Measurements from ENCODE around the gene SIAH3. TPM values are rescaled to one million over a fixed set of nuclear protein-coding genes. Genes with fewer than 3 reads are reported as not detected.

SIAH3 gene
- total and polyA plus RNA-seq, 10 donors, result under 0.01 to 0.20 (median 0.06) TPM; not detected in 1

GRCh38 chr13:45826731-45827130 lies 24.8 kb downstream of the SIAH3 start:
- WGBS, 5 donors, result 8 to 44% (median 25%) methylated on average over 5 of the region's 5 CpGs
- intact Hi-C loops (cut with DNase I; ENCODE audit: low total_unique reads), result no loop called here

GRCh38 chr13:45825387-45825650 lies 26.2 kb downstream of the SIAH3 start:
- DNase-seq, result no peak
- Histone ChIP-seq H3K27me3 (replicated peaks in 1 of 7) (no peaks in the 10 kb centered on the region), H3K36me3 (no peaks in the 10 kb centered on the region), H3K27ac (no peak overlapping the region), H3K4me1 (peaks cover 0 to 7% (median 0%) of the 10 kb centered on the region in 6 donors), H3K4me3 (no peak overlapping the region), H3K9me3 (no peaks in the 10 kb centered on the region)
- no peak for TF ChIP-seq POLR2AphosphoS5 (IDR thresholded peaks at IDR 0.05)
- TF ChIP-seq POLR2A (IDR thresholded peaks at IDR 0.05), result no peak
- TF ChIP-seq CTCF (IDR thresholded peaks at IDR 0.05 in 8 of 11, conservative IDR thresholded peaks at IDR 0.05 in 3 of 11), result no peak
- 79 to 95% (median 88%) methylated on average over 4 of the region's 4 CpGs for WGBS, 5 donors
- intact Hi-C loops (cut with DNase I; ENCODE audit: low total_unique reads), result no loop called here

More at GRCh38 chr13:45826731-45827130, 24.8 kb downstream of the SIAH3 start:
- Histone ChIP-seq H3K36me3 (no peaks in the 10 kb centered on the region), H3K9me3 (no peaks in the 10 kb centered on the region), H3K4me3 (no peak overlapping the region), H3K27me3 (replicated peaks in 1 of 7) (no peaks in the 10 kb centered on the region), H3K4me1 (peaks cover 0 to 7% (median 0%) of the 10 kb centered on the region in 6 donors), H3K27ac (no peak overlapping the region)
- TF ChIP-seq POLR2AphosphoS5 (IDR thresholded peaks at IDR 0.05) (no peak), POLR2A (IDR thresholded peaks at IDR 0.05) (no peak), CTCF (IDR thresholded peaks at IDR 0.05 in 8 of 11, conservative IDR thresholded peaks at IDR 0.05 in 3 of 11) (no peak)
- no peak for DNase-seq

GRCh38 chr13:45823583-45823982 lies 28.0 kb downstream of the SIAH3 start:
- Histone ChIP-seq H3K36me3 (no peaks in the 10 kb centered on the region), H3K9me3 (peaks cover 0 to under 1% (median 0%) of the 10 kb centered on the region in 8 donors), H3K27ac (no peak overlapping the region), H3K27me3 (replicated peaks in 1 of 7) (no peaks in the 10 kb centered on the region), H3K4me1 (peaks cover 0 to 7% (median 0%) of the 10 kb centered on the region in 6 donors), H3K4me3 (no peak overlapping the region)
- DNase-seq, result no peak
- no peak for TF ChIP-seq CTCF (IDR thresholded peaks at IDR 0.05 in 8 of 11, conservative IDR thresholded peaks at IDR 0.05 in 3 of 11)
- no peak for TF ChIP-seq POLR2AphosphoS5 (IDR thresholded peaks at IDR 0.05)
- no peak for TF ChIP-seq POLR2A (IDR thresholded peaks at IDR 0.05)
- intact Hi-C loops (cut with DNase I; ENCODE audit: low total_unique reads), result no loop called here

- H3K36me3 ChIP-seq, result no peaks in the 10 kb centered on the region
- 77 to 93% (median 86%) methylated on average over 6 of the region's 6 CpGs for WGBS, 5 donors
- intact Hi-C loops (cut with DNase I; ENCODE audit: low total_unique reads), result no loop called here
- H3K27me3 ChIP-seq (replicated peaks in 1 of 7), result no peaks in the 10 kb centered on the region
- TF ChIP-seq CTCF (IDR thresholded peaks at IDR 0.05 in 8 of 11, conservative IDR thresholded peaks at IDR 0.05 in 3 of 11) (no peak), POLR2AphosphoS5 (IDR thresholded peaks at IDR 0.05) (no peak), POLR2A (IDR thresholded peaks at IDR 0.05) (no peak)
- no peak overlapping the region for H3K4me3 ChIP-seq
- peaks cover 0 to 6% (median 0%) of the 10 kb centered on the region in 8 donors for H3K9me3 ChIP-seq
- H3K27ac ChIP-seq, result no peak overlapping the region
- no peak for DNase-seq
- H3K4me1 ChIP-seq, result peaks cover 0 to 7% (median 0%) of the 10 kb centered on the region in 6 donors
Observed at GRCh38 chr13:45821811-45822210, 29.7 kb downstream of the SIAH3 start.
